BLaER1 treated with 17β-estradiol and CSF1 and Interleukin-3, amounts not matched to agents 10 nM and 100 nM (cell line): ENCODE measurements around the gene ATP11A.

Experiments
- H3K27ac ChIP-seq, 11 experiments: shearing (Covaris generic); formaldehyde crosslinking; 2 replicates each; pipeline ENCODE4 v1.8.1; 2022
- H3K27me3 ChIP-seq, 11 experiments: shearing (Covaris generic); formaldehyde crosslinking; 2 replicates each; pipeline ENCODE4 v1.8.1; 2022
- H3K36me3 ChIP-seq, 11 experiments: shearing (Covaris generic); formaldehyde crosslinking; 2 replicates each; pipeline ENCODE4 v1.8.1; 2022
- H3K4me1 ChIP-seq, 10 experiments: shearing (Covaris generic); formaldehyde crosslinking; 2 replicates each; pipeline ENCODE4 v1.8.1; 2022
- H3K4me2 ChIP-seq, 11 experiments: shearing (Covaris generic); formaldehyde crosslinking; 2 replicates each; pipeline ENCODE4 v1.8.1; 2022
- H3K4me3 ChIP-seq, 10 experiments: shearing (Covaris generic); formaldehyde crosslinking; 2 replicates each; pipeline ENCODE4 v1.8.1; 2022
- H3K9ac ChIP-seq, 11 experiments: shearing (Covaris generic); formaldehyde crosslinking; 2 replicates each; pipeline ENCODE4 v1.8.1; 2022
- H3K9me3 ChIP-seq, 11 experiments: shearing (Covaris generic); formaldehyde crosslinking; replicated peaks in 1 of 11; 2 replicates each; pipeline ENCODE4 v1.8.1; 2022
- H4K20me1 ChIP-seq, 11 experiments: shearing (Covaris generic); formaldehyde crosslinking; 2 replicates each; pipeline ENCODE4 v1.8.1; 2022
- Cebpa-rat ChIP-seq, 11 experiments: shearing (Covaris generic); IDR thresholded peaks; 2 replicates each; pipeline ENCODE4 v1.8.1; 2022

Gene ATP11A

GRCh38 chr13:112709825-112710783, 20.3 kb downstream of the ATP11A start:
- peak overlapping the region in 10 of 11 experiments; percentile 11 to 83 (median 72); a peak in 19 of 22 replicates for H3K27ac ChIP-seq

DNA sequence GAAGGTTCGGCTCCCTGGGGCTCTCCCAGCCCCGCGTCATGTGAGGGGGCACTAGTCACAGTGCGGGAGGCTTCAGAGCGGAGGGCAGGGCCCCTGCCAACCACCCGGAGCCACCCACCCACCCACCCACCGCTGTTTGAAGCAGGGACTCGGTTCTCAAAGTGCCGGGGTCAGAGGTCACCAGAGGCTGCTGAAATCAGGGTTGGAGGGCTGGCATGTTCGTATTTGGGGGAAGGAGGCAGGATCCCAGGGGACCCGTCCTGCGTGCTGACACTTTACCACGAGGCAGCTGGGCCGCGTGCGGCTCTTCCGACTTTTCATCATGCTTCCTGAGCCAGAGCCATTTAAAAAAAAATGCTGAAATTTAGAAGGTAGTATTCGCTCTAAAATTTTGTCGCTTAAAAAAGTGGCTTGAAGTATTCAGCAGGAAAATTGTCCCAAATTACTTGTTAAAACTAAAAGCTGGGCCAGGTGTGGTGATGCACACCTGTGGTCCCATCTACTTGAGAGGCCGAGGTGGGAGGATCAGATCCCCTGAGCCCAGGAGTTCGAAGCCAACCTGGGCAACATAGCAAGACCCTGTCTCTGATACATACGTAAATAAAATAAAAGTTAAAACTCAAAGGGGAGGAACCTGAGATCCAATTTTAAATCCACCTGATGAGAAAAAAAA, 21.2 kb downstream of the ATP11A start:
- Histone ChIP-seq H3K9ac (peak overlapping the region in 10 of 11 experiments; percentile 18 to 74 (median 56); a peak in 18 of 22 replicates), H3K4me3 (peak overlapping the region in 2 of 10 experiments; percentile 13 to 26; a peak in 2 of 20 replicates), H3K27ac (peak overlapping the region in 10 of 11 experiments; percentile 11 to 83 (median 72); a peak in 19 of 22 replicates), H3K4me2 (peak overlapping the region; percentile 72 to 95 (median 89)), H3K9me3 (peaks cover 0 to 5% (median 0%) of the 10 kb centered on the region in 11 experiments; a peak in 2 of 22 replicates), H3K27me3 (no peaks in the 10 kb centered on the region), H4K20me1 (peaks cover 45 to 100% (median 89%) of the 10 kb centered on the region in 11 experiments), H3K36me3 (peaks cover 4 to 23% (median 12%) of the 10 kb centered on the region in 11 experiments; a peak in 17 of 22 replicates), H3K4me1 (peaks cover 42 to 49% (median 47%) of the 10 kb centered on the region in 10 experiments)
- TF ChIP-seq Cebpa-rat (IDR thresholded peaks at IDR 0.05): no peak

More at GRCh38 chr13:112709825-112710783, 20.3 kb downstream of the ATP11A start:
- peaks cover 47 to 50% (median 48%) of the 10 kb centered on the region in 10 experiments for H3K4me1 ChIP-seq
- peaks cover 44 to 100% (median 88%) of the 10 kb centered on the region in 11 experiments for H4K20me1 ChIP-seq
- peak overlapping the region; percentile 72 to 95 (median 89) for H3K4me2 ChIP-seq
- H3K9me3 ChIP-seq: peaks cover 0 to 5% (median 0%) of the 10 kb centered on the region in 11 experiments; a peak in 2 of 22 replicates
- TF ChIP-seq Cebpa-rat (IDR thresholded peaks at IDR 0.05): no peak
- no peaks in the 10 kb centered on the region for H3K27me3 ChIP-seq
- H3K9ac ChIP-seq: peak overlapping the region; percentile 18 to 74 (median 54); a peak in 19 of 22 replicates
- H3K36me3 ChIP-seq: peaks cover 4 to 27% (median 12%) of the 10 kb centered on the region in 11 experiments; a peak in 17 of 22 replicates
- peak overlapping the region in 5 of 10 experiments; percentile 1 to 29 (median 18); a peak in 5 of 20 replicates for H3K4me3 ChIP-seq

DNA sequence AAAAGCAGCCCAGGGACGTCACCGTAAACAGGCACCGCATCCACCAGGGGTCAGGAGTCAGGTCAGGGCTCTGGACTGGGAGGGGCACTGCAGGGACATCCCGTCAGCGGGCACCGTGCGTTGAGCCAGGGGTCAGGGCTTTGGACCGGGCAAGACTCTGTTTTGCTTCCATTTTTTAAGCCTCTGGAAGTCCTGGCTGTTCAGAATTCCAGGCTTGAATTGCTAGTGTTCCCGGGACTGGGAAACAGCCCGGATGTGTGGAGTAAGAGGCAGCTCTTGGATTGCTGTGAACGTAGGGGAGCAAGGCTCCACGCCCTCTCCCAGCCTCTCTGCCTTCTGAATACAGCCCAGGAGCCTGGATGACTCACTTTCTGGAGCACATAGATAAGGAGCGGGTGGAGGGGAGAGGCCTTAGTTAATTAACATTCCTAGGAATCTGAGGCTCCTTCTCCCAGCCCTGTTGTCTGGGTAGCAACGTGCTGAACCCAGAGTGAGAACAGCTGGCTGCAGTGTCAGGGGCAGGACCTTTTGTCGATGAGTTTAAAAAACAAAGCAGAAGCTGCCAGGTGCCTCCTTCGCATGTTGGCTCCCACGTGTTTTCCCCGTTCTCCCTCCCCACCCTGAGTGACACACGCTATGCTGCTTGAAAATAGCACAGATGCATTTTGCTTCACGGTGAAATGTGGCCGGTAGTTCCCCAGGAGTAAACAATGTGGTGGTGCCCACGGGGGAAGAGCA, 21.9 kb downstream of the ATP11A start:
- peak overlapping the region in 8 of 11 experiments; percentile 32 to 83 (median 56); a peak in 18 of 22 replicates for H3K27ac ChIP-seq

DNA sequence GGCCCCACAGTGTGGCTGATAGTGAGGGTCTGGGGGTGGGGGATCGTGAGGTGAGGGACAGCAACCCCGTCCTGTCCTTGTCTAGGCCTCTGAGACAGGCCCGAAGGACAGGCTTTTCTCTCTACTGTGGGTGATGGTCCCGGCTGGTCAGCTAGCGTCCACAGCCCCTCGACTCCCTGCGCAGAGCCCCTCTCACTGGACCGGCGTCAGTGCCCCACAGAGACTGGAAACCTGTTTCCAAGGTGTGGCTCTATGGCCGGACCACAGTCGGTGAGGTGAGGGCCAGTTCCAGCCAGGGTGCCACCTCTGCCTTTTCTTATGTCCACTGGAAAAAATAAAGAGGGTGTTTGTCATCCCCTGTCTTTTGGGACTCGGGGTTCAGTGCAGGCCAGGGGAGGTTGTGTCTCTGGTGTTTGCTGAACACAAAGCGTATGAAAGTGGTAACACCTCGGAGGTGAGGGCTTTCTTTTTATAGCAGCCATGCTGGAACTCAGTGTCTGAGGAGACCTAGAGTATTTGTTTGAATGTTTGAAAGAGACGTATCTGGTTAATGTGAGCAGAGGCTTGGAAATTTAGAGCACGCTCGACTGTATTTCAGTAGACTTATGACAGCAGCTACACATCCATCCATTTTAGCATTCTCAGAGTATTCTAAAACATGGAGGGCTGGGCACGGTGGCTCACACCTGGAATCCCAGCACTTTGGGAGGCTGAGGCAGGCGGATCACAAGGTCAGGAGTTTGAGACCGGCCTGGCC, 22.8 kb downstream of the ATP11A start:
- peaks cover 42 to 57% (median 53%) of the 10 kb centered on the region in 10 experiments for H3K4me1 ChIP-seq
- peaks cover 3 to 24% (median 3%) of the 10 kb centered on the region in 11 experiments; a peak in 17 of 22 replicates for H3K36me3 ChIP-seq
- peak overlapping the region in 8 of 11 experiments; percentile 14 to 83 (median 56); a peak in 10 of 22 replicates for H3K27ac ChIP-seq
- no peaks in the 10 kb centered on the region for H3K27me3 ChIP-seq
- H3K4me3 ChIP-seq: no peak overlapping the region
- no peaks in the 10 kb centered on the region; a peak in 1 of 22 replicates for H3K9me3 ChIP-seq
- peaks cover 61 to 100% (median 91%) of the 10 kb centered on the region in 11 experiments for H4K20me1 ChIP-seq
- peak overlapping the region; percentile 72 to 94 (median 89); a peak in 21 of 22 replicates for H3K4me2 ChIP-seq
- peak overlapping the region in 6 of 11 experiments; percentile 18 to 69 (median 52); a peak in 6 of 22 replicates for H3K9ac ChIP-seq
- no peak for TF ChIP-seq Cebpa-rat (IDR thresholded peaks at IDR 0.05)

More for the DNA sequence above, 21.9 kb downstream of the ATP11A start:
- TF ChIP-seq Cebpa-rat (IDR thresholded peaks at IDR 0.05): no peak
- Histone ChIP-seq H3K4me3 (0 out of 20 replicates have a peak overlapping the region, but pooled peaks of 1 of the 10 experiments have one; percentile 26), H3K4me1 (peaks cover 42 to 56% (median 53%) of the 10 kb centered on the region in 10 experiments), H3K9ac (peak overlapping the region in 8 of 11 experiments; percentile 18 to 69 (median 38); a peak in 15 of 22 replicates), H3K27me3 (no peaks in the 10 kb centered on the region), H3K4me2 (peak overlapping the region; percentile 72 to 94 (median 89)), H3K36me3 (peaks cover 4 to 30% (median 12%) of the 10 kb centered on the region in 11 experiments; a peak in 18 of 22 replicates), H4K20me1 (peaks cover 52 to 100% (median 89%) of the 10 kb centered on the region in 11 experiments), H3K9me3 (peaks cover 0 to 5% (median 0%) of the 10 kb centered on the region in 11 experiments; a peak in 2 of 22 replicates)

- Histone ChIP-seq H3K27ac (no peak overlapping the region), H3K9me3 (no peaks in the 10 kb centered on the region), H3K4me3 (no peak overlapping the region), H3K4me1 (peaks cover 38 to 53% (median 50%) of the 10 kb centered on the region in 10 experiments), H4K20me1 (peaks cover 69 to 100% (median 93%) of the 10 kb centered on the region in 11 experiments), H3K36me3 (peaks cover 0 to 24% (median 6%) of the 10 kb centered on the region in 11 experiments; a peak in 15 of 22 replicates), H3K27me3 (no peaks in the 10 kb centered on the region), H3K9ac (no peak overlapping the region), H3K4me2 (no peak overlapping the region)
- no peak for TF ChIP-seq Cebpa-rat (IDR thresholded peaks at IDR 0.05)
These were observed 23.8 kb downstream of the ATP11A start for GRCh38 chr13:112713517-112714253.

- Histone ChIP-seq H3K9ac (no peak overlapping the region), H3K9me3 (no peaks in the 10 kb centered on the region), H3K4me2 (no peak overlapping the region), H3K36me3 (peaks cover 0 to 33% (median 14%) of the 10 kb centered on the region in 11 experiments; a peak in 15 of 22 replicates), H3K27ac (no peak overlapping the region), H3K4me1 (peaks cover 29 to 48% (median 41%) of the 10 kb centered on the region in 10 experiments), H3K4me3 (no peak overlapping the region), H4K20me1 (peaks cover 74 to 100% (median 94%) of the 10 kb centered on the region in 11 experiments), H3K27me3 (no peaks in the 10 kb centered on the region)
- no peak for TF ChIP-seq Cebpa-rat (IDR thresholded peaks at IDR 0.05)
These were observed 24.7 kb downstream of the ATP11A start for GRCh38 chr13:112714376-112715174.
